ENCODE data around the gene CACNA1F. TPM values are rescaled to one million over a fixed set of nuclear protein-coding genes. Genes with fewer than 3 reads are reported as not detected.
A peak's percentile ranks its signal among the peaks of the same experiment; 100 is the strongest.

Gene CACNA1F
- total RNA-seq, 1 donor from 2014 or later = 0.12 TPM

GRCh38 chrX:49203536-49203935 is 29.6 kb downstream of the CACNA1F start:
- no peak for DNase-seq (ENCODE audit: low read depth)
- no peak for TF ChIP-seq CTCF (conservative IDR thresholded peaks at IDR 0.05; ENCODE audit: low read depth, low read length)
- H3K4me3 ChIP-seq (ENCODE audit: low read depth, low read length) = no peak overlapping the region

- H3K4me3 ChIP-seq (ENCODE audit: low read depth, low read length) = no peak overlapping the region
- no peak for TF ChIP-seq CTCF (conservative IDR thresholded peaks at IDR 0.05; ENCODE audit: low read depth, low read length)
- no peak for DNase-seq (ENCODE audit: low read depth)
These were observed 31.1 kb downstream of the CACNA1F start for GRCh38 chrX:49202022-49202421.

GRCh38 chrX:49199906-49200771 is 33.0 kb downstream of the CACNA1F start, which contains the start of gene SYP:
SYP (minus strand) TSS chrX:49200193; CDS start chrX:49200186, 7 bp downstream.
- peak; percentile 7 for DNase-seq (ENCODE audit: low read depth)
- TF ChIP-seq CTCF (conservative IDR thresholded peaks at IDR 0.05; ENCODE audit: low read depth, low read length) = no peak
- H3K4me3 ChIP-seq (ENCODE audit: low read depth, low read length) = peak within 1 kb of the TSS; percentile 44

GRCh38 chrX:49199315-49199595 is 33.9 kb downstream of the CACNA1F start:
- no peak overlapping the region for H3K4me3 ChIP-seq (ENCODE audit: low read depth, low read length)
- DNase-seq (ENCODE audit: low read depth) = no peak
- TF ChIP-seq CTCF (conservative IDR thresholded peaks at IDR 0.05; ENCODE audit: low read depth, low read length) = no peak

GRCh38 chrX:49198540-49199314 is 34.4 kb downstream of the CACNA1F start:
- DNase-seq (ENCODE audit: low read depth) = no peak
- TF ChIP-seq CTCF (conservative IDR thresholded peaks at IDR 0.05; ENCODE audit: low read depth, low read length) = no peak
- no peak overlapping the region for H3K4me3 ChIP-seq (ENCODE audit: low read depth, low read length)

GRCh38 chrX:49197543-49198087 is 35.5 kb downstream of the CACNA1F start:
- no peak for DNase-seq (ENCODE audit: low read depth)
- TF ChIP-seq CTCF (conservative IDR thresholded peaks at IDR 0.05; ENCODE audit: low read depth, low read length) = no peak
- H3K4me3 ChIP-seq (ENCODE audit: low read depth, low read length) = no peak overlapping the region

Measured in epithelial cell of proximal tubule (primary cell).